ENCODE results near the gene SKI. TPM values are rescaled to one million over a fixed set of nuclear protein-coding genes. Genes with fewer than 3 reads are reported as not detected.

The SKI gene
- total RNA-seq, 1 experiment from 2014 or later, result 38.2 TPM

DNA sequence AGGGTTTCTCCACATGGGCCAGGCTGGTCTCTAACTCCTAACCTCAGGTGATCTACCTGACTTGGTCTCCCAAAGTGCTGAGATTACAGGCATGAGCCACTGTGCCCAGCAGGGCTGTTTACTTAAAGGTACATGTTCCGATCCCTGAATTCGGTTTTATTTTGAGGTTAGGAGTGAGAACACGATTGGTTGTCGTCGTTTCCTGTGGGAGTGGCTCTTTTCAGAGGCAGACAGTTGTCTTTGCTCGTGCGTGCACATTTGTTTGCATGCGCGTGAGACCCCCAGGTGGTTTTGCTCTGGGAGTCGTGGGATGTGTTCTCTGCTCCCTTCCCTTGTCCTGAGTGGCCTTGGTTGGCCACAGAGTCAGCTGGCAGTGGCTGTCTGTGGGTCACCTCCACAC is 60.2 kb downstream of the SKI start:
- ChIA-PET POLR2A (no interaction called here), CTCF (no interaction called here)
- no peaks in the 10 kb centered on the region for H3K27me3 Mint-ChIP-seq (ENCODE audit: insufficient read depth, unreplicated experiment)
- Histone ChIP-seq H3K27me3 (replicated peaks; ENCODE audit: control insufficient read depth, insufficient read depth, low read length) (no peaks in the 10 kb centered on the region), H3K9me3 (no peaks in the 10 kb centered on the region), H3K4me3 (ENCODE audit: low read depth, low read length) (no peak overlapping the region), H3K36me3 (ENCODE audit: control insufficient read depth, insufficient read depth, low read length) (no peaks in the 10 kb centered on the region), H3K4me1 (no peaks in the 10 kb centered on the region)
- no peak for DNase-seq
- intact Hi-C loops (cut with micrococcal nuclease; ENCODE audit: unreplicated experiment), result no loop called here
- no peaks in the 10 kb centered on the region for H3K4me1 Mint-ChIP-seq (ENCODE audit: low read depth, unreplicated experiment)
- H3K36me3 Mint-ChIP-seq (ENCODE audit: insufficient read depth, unreplicated experiment), result peaks cover 18% of the 10 kb centered on the region
- no TSS peak for BruUV-seq (replicated peaks)
- no peak overlapping the region for H3K27ac Mint-ChIP-seq (ENCODE audit: unreplicated experiment)
- no peak overlapping the region for H3K4me3 Mint-ChIP-seq (ENCODE audit: unreplicated experiment)
- TF ChIP-seq, protein P1, sequence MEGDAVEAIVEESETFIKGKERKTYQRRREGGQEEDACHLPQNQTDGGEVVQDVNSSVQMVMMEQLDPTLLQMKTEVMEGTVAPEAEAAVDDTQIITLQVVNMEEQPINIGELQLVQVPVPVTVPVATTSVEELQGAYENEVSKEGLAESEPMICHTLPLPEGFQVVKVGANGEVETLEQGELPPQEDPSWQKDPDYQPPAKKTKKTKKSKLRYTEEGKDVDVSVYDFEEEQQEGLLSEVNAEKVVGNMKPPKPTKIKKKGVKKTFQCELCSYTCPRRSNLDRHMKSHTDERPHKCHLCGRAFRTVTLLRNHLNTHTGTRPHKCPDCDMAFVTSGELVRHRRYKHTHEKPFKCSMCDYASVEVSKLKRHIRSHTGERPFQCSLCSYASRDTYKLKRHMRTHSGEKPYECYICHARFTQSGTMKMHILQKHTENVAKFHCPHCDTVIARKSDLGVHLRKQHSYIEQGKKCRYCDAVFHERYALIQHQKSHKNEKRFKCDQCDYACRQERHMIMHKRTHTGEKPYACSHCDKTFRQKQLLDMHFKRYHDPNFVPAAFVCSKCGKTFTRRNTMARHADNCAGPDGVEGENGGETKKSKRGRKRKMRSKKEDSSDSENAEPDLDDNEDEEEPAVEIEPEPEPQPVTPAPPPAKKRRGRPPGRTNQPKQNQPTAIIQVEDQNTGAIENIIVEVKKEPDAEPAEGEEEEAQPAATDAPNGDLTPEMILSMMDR (IDR thresholded peaks at IDR 0.05; ENCODE audit: insufficient read depth in 1 of 2, low read depth in 1 of 2, low read length in 1 of 2, severe bottlenecking in 1 of 2, unreplicated experiment in 1 of 2), result no peak
- no peaks in the 10 kb centered on the region for H3K9me3 Mint-ChIP-seq (ENCODE audit: unreplicated experiment)

DNA sequence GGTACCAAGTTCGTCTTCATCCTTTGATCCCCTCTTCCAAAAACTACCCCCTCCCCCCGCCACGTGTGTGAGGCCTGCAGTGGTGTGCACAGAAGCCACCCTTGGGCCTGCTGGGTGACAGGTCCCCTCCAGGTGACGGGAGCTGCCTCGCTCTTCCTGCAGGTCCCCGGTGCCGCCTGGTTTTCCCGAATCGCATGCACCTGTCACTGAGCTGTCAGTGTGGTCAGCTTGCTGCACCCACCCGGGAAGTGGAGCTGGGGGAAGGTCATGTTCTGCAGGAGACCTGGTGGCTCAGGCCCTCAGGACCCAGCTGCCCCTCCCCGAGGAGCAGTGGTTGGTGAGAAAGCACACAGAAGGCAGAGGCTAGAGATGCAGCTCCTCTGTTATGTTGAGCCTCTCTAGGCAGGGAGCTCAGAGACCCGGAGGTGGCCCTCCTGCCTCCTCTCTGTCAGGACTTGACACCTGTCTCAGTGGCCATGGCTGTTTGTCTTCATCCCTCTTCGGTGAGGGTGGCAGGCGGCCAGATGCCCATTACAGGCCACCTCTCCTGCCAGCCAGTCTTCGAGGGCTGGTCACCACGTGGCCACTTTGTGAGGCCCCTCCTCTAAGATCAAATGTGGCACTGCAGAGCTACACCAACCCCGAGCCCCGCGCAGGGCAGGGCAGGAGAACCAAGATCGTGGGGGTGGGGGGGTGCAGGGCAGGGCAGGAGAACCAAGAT is 60.9 kb downstream of the SKI start:
- no peaks in the 10 kb centered on the region for H3K36me3 ChIP-seq (ENCODE audit: control insufficient read depth, insufficient read depth, low read length)
- TF ChIP-seq, protein P1 (IDR thresholded peaks at IDR 0.05; ENCODE audit: insufficient read depth in 1 of 2, low read depth in 1 of 2, low read length in 1 of 2, severe bottlenecking in 1 of 2, unreplicated experiment in 1 of 2), result no peak
- Mint-ChIP-seq H3K27me3 (ENCODE audit: insufficient read depth, unreplicated experiment) (no peaks in the 10 kb centered on the region), H3K36me3 (ENCODE audit: insufficient read depth, unreplicated experiment) (peaks cover 22% of the 10 kb centered on the region), H3K4me1 (ENCODE audit: low read depth, unreplicated experiment) (no peaks in the 10 kb centered on the region), H3K9me3 (ENCODE audit: unreplicated experiment) (no peaks in the 10 kb centered on the region), H3K27ac (ENCODE audit: unreplicated experiment) (no peak overlapping the region), H3K4me3 (ENCODE audit: unreplicated experiment) (no peak overlapping the region)
- POLR2A ChIA-PET, result no interaction called here
- DNase-seq, result no peak
- CTCF ChIA-PET, result no interaction called here
- no peaks in the 10 kb centered on the region for H3K27me3 ChIP-seq (replicated peaks; ENCODE audit: control insufficient read depth, insufficient read depth, low read length)
- no peaks in the 10 kb centered on the region for H3K9me3 ChIP-seq
- H3K4me1 ChIP-seq, result no peaks in the 10 kb centered on the region
- H3K4me3 ChIP-seq (ENCODE audit: low read depth, low read length), result no peak overlapping the region
- intact Hi-C loops (cut with micrococcal nuclease; ENCODE audit: unreplicated experiment), result no loop called here
- no TSS peak for BruUV-seq (replicated peaks)

DNA sequence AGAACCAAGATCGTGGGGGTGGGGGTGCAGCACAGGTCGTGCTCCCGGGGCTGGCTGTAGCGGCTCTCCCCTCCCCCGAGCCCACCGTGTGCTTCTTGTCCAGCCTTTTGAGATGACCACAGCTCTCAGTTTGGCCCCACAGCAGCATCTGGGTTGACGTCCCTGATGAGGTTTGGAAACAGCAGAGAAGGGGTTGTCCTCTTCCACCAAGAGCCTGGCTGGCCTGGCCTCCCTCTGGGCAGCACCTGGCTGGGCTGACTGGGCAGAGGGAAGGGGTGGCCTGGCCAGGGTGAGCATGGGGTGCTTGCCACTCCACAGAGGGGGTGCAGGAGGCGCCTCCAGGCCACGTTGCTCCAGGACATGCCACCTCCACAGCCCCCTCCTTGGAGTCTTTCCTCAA is 61.5 kb downstream of the SKI start:
- DNase-seq, result no peak
- no peak overlapping the region for H3K4me3 ChIP-seq (ENCODE audit: low read depth, low read length)
- Mint-ChIP-seq H3K4me1 (ENCODE audit: low read depth, unreplicated experiment) (no peaks in the 10 kb centered on the region), H3K36me3 (ENCODE audit: insufficient read depth, unreplicated experiment) (peaks cover 16% of the 10 kb centered on the region), H3K4me3 (ENCODE audit: unreplicated experiment) (no peak overlapping the region), H3K27me3 (ENCODE audit: insufficient read depth, unreplicated experiment) (no peaks in the 10 kb centered on the region), H3K27ac (ENCODE audit: unreplicated experiment) (no peak overlapping the region), H3K9me3 (ENCODE audit: unreplicated experiment) (no peaks in the 10 kb centered on the region)
- intact Hi-C loops (cut with micrococcal nuclease; ENCODE audit: unreplicated experiment), result no loop called here
- BruUV-seq (replicated peaks), result no TSS peak
- POLR2A ChIA-PET, result no interaction called here
- H3K27me3 ChIP-seq (replicated peaks; ENCODE audit: control insufficient read depth, insufficient read depth, low read length), result no peaks in the 10 kb centered on the region
- no peaks in the 10 kb centered on the region for H3K4me1 ChIP-seq
- CTCF ChIA-PET, result no interaction called here
- no peaks in the 10 kb centered on the region for H3K9me3 ChIP-seq
- no peaks in the 10 kb centered on the region for H3K36me3 ChIP-seq (ENCODE audit: control insufficient read depth, insufficient read depth, low read length)
- TF ChIP-seq, protein P1 (IDR thresholded peaks at IDR 0.05; ENCODE audit: insufficient read depth in 1 of 2, low read depth in 1 of 2, low read length in 1 of 2, severe bottlenecking in 1 of 2, unreplicated experiment in 1 of 2), result no peak
